GM18867 (cell line): Measurements from ENCODE around the gene PRKCA.

Source experiments
- ATAC-seq: cut with Tn5 transposase; IDR thresholded peaks from one replicate; pipeline ENCODE4 v1.9.1; 2021; ENCODE audit warnings: mild to moderate bottlenecking, moderate library complexity; ENCODE audit not compliant: unreplicated experiment

Gene PRKCA

DNA sequence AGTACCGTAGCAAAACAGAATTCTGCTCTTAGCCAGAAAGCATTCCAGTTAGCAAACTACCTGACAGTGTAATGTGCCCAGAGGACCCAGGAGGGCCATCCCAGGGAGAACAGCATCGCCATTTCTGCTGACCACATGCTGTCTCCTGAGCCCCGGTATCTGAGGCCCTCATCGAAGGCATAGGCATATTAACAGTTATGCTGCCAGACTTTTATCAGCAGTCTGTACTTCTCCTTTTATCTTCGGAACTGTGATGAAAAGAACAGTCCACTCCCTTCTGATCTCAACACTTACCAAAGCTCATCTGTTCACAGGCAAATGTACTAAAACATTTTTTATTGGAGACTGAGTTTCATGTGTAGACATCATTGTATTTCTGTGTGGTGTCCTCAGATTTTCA is 236.4 kb downstream of the PRKCA start:
- ATAC-seq = no peak

DNA sequence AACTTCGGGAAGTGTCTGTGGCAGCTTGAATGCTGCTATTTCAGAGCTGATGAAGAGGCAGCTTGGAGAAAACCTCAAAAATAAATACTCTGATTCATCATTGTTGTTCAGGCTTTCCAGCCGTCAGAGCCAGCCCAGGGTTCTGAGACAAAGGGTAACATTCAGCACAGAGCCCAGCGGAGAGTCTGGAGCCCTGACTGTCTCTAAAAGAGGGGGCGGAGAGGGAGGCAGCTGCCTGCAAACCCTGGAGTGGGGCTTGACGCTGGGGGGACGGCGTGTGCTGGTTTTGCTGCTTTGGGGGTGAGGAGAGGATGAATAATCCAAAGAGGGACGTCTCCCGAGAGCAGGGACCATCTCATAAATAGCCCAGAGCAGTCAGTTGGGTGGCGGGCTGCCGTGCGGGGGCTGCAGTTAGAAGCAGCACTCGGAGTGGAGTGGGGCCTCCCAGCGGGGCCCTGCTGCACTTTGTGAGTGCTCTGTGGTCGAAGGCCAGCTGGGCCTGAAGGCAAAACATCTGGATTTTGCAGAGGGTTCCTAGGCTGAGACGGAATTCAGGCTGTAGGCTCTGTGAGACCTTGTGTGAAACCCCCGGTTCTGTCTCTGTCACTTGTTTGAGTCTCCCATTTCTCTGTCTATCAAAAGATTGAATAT is 237.8 kb downstream of the PRKCA start:
- no peak for ATAC-seq

DNA sequence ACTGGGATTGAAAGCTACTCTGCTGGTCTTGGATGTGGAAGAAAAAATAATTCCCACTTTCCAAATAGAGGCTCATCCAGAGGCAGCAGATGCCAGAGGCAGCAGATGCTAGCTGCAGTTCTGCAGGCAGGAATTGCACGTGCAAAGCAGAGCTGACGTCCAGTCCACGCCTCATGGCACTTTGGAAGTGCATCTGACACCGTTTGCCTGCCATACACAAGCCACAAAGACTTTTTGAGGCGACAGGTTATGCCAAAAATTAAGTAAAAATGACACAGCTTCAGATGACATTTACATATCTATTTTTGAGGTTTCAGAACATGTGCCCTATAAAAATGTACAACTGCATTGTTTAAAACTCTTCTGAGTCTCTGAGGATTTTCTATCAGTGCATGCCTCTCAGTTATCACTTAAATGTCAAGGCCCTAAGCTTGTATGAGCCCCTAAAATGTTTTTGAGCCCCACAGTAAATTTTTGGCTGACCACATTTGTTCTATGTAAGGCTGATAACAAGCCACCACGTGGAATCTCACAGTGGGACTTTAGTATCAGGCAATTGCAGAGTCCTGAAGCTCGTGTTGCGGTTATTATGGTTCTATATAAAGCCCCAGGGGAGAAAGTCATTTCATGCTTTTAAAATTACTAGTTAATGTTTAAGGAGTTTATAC is 239.2 kb downstream of the PRKCA start:
- peak; percentile 71 for ATAC-seq

DNA sequence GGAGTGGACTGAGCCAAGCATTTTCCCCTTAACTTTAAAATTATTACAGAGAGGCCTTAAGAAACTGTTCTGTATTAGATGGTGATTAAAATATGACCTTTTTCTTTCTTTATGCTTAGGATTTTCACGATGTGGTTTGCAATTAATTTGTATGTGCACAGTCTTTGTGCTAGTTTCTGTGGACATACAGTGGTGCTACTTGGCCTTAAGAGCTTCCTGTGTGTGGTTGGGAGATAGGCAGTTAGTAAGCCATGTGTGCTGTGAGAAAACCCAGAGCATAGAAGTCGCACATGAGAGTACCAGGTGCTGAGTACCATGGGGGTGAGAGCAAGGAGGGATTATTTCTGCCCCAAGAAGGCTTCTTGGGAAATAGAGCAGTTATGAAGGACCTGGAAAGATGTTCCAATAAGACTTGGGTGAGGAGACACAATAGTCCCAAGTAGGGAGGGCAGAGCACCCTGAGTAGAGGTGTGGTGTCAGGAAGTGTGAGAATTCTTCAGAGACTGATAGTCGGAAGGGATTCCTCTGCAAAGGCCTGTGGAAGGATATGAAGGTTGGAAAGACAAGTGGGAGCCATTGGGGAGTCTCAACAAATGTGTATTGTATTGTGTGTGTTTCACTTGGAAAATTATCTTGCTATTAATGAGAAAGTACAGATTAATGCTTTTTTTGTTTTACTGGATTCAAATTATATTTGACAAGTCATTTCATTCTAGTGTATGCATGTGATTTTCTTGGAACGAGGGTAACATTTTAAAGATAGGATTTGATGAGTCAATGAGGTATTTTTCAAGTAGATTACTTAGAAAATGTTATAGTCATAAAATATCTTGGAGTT is 239.9 kb downstream of the PRKCA start:
- peak; percentile 97 for ATAC-seq

DNA sequence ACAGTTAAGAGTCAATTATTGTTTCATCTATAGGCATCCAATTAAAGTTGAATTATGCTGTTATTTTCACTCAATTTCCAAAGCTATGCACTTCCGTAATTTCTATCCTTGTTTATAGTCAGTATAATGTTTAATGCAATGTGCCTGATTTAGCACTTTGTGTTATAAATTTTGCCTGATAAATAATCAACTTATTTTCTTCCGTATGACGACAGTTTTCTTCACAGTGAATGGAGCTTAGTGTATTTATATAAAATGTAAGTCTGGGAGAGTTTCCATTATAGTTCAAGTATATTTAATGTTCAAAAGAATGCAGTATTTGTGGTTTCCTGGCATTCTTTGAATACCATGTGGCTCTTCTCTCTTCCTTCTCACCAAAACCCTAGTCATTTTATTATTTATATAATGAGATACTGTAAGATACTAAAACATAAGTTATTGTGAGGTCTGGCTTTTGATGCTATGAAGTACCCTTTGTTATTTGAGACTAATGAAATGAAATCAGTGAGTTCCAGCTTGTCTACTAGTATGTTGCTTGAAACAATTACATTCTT is 240.6 kb downstream of the PRKCA start:
- no peak for ATAC-seq

DNA sequence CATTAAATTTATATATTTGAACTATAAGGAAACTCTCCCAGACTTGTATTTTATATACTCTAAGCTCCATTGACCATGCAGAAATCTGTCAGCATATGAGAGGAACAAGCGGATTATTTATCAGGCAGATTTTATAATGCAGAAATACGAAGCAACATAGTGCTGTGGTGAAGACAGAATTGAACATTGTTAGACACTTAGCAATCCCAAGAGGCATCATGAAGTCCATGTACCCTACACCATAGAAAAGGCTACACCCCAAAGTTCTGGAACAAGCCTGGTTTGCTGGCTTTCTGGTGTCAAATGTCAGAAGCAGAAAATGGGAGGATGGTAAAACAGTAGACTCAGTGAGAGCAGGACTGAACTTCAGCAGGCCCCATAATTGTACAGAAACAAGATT is 241.1 kb downstream of the PRKCA start:
- no peak for ATAC-seq

DNA sequence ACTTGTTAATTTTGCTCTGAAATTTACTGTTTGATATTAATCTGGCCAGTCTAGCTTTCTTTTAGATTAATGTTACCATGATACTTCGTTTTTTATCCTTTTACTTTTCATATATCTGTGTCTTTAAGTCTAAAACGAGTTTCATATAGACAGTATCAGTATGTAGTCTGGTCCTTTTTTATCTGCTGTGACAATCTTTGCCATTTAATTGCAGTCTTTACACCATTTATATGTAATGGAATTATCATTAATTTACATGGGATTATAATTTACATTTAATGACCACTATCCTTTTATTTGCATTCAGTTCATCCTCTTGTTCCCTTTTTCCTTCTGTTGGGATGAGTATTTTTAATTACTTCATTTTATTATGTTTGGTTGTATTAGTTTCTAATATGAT is 243.5 kb downstream of the PRKCA start:
- no peak for ATAC-seq

DNA sequence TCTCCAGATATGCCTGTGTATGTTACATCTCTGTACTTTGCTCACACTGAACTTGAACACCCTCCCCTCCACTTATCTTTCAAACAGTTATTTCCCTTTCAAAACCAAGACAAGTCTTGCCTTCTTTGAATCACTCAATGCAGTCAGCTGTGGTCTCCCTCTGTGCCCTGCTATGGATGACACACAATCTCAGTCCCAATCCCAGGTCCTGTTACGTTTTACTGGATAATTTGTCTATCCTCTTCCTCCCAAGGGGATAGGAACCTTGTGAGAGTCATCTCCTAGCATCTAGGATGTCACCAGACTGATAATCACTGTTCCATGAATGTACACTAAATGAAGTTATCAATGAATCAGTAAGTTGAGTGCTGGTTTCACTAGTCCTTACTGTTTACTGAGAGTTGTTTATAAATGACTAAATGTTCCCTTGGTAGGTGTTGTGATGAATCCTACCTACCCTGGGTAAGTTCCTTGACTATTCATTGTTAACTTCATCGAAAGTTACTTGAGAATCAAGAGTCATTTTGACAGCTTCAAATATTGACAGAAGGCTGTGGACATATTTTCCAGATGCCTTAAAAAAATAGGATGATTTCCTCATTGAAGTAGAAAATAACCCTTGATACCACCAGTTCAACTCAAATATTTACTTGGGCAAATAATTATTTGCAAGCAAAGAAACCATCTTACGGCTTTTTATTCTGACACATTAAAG is 244.9 kb downstream of the PRKCA start:
- no peak for ATAC-seq

DNA sequence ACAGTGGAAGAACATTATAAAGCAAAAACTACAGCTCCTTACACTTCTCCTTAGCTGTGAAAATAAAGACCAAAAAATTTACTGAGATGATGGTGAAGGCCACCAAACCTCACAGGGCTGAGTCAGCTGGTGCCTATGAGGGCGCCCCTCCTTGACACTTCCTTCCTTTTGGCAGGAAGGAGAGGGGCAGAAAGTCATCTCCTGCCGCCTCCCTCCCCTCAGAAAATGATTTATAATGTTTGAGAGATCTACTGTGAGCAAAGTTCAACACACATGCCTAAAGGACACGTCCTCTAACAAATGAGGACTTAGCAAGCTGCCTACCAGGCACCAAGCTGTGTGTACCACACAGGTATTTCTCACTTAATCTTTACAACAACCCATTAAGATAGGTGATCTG is 245.7 kb downstream of the PRKCA start:
- ATAC-seq = no peak

DNA sequence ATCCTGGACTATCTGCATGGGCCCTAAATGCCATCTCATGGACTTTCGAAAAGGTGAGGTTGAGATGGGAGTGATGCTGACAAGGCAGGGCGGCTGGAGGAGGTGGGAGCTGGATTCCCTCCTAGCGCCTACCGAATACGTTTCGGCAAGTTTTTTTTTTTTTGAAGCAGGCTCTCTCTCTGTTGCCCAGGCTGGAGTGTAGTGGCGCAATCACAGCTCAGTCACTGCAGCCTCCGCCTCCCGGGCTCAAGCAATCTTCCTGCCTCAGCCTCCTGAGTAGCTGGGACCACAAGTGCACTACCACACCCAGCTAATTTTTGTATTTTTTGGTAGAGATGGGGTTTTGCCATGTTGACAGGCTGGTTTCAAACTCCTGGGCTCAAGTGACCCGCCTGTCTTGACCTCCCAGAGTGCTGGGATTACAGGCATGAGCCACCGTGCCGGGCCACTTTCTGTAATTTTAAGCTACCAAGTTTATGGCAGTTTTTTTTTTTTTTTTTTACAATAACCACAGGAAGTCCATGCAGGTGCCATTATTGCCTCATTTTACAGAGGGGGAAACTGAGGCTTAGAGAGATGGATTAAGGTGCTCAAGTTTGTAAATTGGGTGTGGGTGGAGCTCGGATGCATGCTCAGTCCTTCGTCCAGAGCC is 246.4 kb downstream of the PRKCA start:
- no peak for ATAC-seq

DNA sequence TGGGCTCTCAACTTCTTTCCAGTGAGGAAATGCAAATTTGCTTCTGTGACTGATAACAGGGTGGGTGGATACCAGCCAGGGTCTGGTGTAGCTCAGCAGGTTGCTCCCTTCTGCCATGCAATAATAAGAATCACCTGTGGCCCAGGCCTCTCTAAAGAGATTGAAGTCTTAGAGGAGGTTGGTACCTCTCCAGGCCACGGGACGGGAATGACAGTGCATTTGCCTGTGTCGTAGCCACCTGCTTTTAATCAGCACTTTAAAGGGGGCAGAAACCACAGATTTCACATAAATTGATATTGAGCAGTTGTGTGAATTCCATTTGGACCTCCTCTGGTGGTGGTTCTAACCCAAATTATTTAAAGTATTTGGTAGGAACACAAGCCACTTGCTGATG is 246.9 kb downstream of the PRKCA start:
- no peak for ATAC-seq

DNA sequence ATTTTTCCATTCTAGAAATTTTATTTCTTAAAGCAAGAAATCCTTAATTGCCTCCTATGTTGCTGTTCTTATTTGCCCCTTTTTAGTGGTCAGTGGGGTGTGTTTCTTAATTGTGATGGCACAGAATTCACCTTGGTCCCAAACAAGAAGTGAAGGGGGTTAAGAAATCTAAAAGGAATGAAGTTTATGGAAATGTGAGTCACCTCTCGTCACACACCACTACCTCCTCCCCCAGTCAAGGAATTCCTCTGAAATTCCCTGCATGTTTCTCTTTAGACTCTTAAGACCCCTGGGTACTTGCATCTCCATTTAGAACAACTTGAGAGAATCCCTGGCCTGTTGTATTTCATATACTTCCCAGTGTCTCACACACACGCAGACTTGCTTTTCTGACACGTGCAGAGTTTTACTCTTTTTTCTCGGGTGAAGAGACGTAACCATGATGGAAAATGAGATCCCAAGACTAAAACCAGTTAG is 247.4 kb downstream of the PRKCA start:
- ATAC-seq = no peak

DNA sequence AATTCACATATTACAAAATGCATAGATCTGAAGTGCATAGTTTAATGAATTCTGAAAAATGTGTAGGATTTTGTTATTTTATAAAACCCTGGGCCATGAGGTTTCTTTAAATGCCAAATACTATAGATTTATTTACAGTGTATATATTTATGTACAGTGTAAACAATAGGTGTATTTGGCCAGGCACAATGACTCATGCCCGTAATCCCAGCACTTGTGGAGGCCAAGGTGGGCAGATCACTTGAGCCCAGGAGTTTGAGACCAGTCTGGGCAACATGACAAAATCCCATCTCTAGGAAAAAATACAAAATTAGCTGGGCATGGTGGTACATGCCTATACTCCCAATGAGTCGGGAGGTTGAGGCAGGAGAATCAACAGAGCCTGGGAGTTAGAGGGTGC is 249.4 kb downstream of the PRKCA start:
- no peak for ATAC-seq

DNA sequence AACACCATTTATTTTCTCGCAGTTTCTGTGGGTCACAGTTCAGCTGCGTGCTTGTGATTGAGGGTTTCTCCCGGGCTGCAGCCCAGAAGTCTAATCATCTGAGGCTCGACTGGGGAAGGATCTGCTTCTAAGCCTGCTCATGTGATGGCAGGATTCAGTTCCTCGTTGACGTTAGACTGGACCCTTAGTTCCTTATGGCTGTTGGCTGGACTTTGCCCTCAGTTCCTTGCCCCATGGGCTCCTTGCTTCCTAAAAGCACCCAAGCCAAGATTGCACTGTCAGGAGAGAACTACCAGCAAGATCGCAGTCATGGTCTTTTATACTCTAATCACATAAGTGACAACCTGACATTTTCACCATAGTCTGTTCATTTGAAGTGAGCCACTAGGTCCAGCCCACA is 250.0 kb downstream of the PRKCA start:
- no peak for ATAC-seq

DNA sequence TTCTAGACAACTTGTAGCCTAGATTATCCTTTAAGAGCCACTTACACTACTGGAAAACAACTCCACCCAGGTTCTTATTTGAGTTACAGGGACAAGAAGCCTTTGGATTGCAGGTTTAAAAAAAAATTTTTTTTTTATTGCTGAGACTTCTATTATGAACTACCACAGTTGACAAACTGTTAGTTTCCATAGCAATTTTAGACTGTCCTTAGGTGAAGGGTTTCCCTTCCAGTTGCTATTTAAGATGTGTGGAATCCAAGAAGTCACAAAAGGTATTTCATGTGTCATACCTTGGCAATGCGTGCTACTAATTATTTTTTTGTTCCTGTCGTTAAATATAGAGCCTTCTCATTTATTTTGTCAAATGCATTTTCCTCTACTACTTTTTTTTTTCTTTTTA is 253.2 kb downstream of the PRKCA start:
- ATAC-seq = no peak

DNA sequence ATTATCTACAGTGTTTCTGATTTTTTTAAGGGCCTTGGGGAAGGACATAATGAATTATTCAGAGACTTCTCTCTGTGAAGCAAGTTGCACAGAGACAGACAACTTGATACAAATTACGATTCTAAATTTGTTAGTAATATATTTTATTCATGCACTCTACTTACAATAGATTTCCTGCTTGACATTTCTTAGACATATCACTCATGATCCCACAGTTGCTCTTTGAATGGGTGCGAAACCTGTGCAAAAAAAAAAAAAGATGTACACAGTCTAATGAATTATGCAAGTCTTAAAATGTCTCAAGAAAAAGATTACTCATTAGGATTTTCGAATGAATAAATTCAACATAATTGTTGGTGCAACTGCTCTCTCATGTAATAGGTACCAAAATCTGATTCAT is 254.8 kb downstream of the PRKCA start:
- no peak for ATAC-seq

DNA sequence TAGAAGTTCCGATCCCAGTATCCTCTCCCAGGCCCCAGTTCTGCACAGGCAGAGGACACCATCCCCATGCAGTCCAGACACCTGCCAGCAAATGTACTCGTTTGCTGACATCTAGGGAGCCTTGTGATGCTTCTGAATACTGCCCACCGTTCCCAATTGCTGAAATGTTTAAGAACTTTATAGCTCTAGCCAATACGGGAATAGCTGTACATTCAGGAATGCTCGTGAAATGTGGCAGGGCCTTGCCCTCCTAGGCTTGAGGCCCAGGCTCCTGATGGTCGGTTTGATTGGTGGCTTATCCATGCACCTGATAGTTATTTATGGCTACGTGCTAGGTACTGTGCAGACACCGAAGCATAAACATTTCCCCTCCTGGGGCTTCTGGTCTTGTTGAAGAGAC is 255.5 kb downstream of the PRKCA start:
- ATAC-seq = no peak

DNA sequence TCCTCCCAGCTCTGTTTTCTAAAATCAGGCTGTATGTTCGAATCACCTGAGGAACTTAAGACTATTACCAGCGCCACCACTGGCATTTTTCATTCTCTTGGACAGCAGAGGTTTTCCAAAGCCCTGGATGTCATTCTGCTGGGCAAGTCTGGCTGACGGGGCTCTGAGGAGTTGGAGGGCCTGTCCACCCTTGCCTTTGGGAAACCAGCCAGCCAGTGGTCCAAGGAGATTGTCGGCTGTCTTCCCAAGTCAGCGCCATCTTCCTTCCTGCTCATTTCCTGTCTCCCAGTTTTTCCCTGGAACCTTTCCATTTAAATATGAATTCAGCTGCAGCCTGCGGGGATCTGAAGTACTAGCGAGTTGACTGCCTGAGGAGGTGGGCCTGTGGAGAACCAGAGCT is 258.3 kb downstream of the PRKCA start:
- ATAC-seq = no peak

DNA sequence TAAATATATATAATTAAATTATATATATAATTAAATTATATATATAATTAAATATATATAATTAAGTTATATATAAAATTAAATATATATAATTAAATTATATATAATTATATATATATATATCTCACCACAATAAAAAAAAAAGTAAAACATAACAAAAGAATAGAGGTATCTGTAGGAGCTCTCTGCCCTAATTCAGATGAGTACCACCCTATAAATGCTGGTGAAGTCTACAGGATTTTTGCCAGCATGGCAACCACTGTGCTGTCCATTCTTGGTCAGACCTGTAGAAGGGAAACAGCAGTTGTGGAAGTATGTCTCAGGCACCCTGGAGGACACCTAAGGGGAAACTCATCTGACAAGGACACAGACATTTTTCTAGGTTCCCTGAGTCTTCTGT is 259.7 kb downstream of the PRKCA start:
- ATAC-seq = no peak

DNA sequence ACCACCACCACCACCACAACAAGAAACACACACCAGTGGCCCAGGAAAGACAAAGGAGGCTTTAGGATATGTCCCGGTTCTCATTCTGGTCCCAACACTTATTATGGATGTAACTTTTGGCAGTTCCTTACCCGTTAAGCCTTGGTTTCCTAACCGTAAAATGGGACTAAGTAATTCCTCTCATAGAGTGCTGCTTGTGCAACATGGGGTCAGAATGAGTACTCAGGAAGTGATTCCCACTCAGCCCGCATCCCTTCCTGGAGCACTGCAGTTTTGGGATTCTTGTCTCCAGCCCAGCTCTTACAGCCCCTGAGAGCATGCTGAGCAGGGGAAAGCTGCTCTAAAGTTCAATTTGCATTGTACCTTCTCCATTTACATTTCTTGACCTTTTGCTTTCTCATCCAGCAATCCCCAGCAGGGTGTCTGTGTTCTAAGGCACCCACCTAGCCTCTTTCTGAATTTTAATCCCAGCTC is 262.6 kb downstream of the PRKCA start:
- ATAC-seq = no peak
